GM06990 (cell line): ENCODE measurements around the gene AK1.

ENCODE experiments used
- DNase-seq: peaks from one replicate; pipeline ENCODE4 v3.0.0-alpha.2; 2011; ENCODE audit not compliant: insufficient read length; ENCODE audit errors: extremely low read depth
- H3K27me3 ChIP-seq: replicated peaks from 2 replicates; pipeline ENCODE4 v1.6.0; 2011; ENCODE audit warnings: low read length; ENCODE audit not compliant: control insufficient read depth, insufficient read depth
- H3K36me3 ChIP-seq: 2 replicates; pipeline ENCODE4 v1.5.1; 2011; ENCODE audit warnings: low read length; ENCODE audit not compliant: control insufficient read depth, insufficient read depth
- H3K4me3 ChIP-seq: replicated peaks from 2 replicates; pipeline ENCODE4 v1.5.1; 2011; ENCODE audit warnings: low read depth, mild to moderate bottlenecking, control low read depth, low read length
- CTCF ChIP-seq: IDR thresholded peaks from 2 replicates; pipeline ENCODE4 v1.5.1; 2011; ENCODE audit warnings: low read length, control low read depth, mild to moderate bottlenecking, inconsistent platforms; ENCODE audit not compliant: insufficient read depth, poor library complexity, severe bottlenecking

Gene AK1

GRCh38 chr9:127917603-127918002 is 40.1 kb upstream of the AK1 start:
- DNase-seq: peak; percentile 64
- no peaks in the 10 kb centered on the region for H3K27me3 ChIP-seq
- H3K36me3 ChIP-seq: peaks cover 11% of the 10 kb centered on the region
- H3K4me3 ChIP-seq: peak overlapping the region; percentile 63
- no peak for TF ChIP-seq CTCF

GRCh38 chr9:127916720-127917581 is 39.5 kb upstream of the AK1 start, which contains the start of gene ST6GALNAC4:
Gene ST6GALNAC4 (minus strand): TSS chr9:127917041. CDS start chr9:127916419, 622 bp downstream.
- TF ChIP-seq CTCF: no peak
- Histone ChIP-seq H3K4me3 (peak within 1 kb of the TSS; percentile 98), H3K27me3 (no peaks in the 10 kb centered on the region), H3K36me3 (peaks cover 18% of the 10 kb centered on the region)
- DNase-seq: peak; percentile 92

GRCh38 chr9:127915801-127916719 is 38.6 kb upstream of the AK1 start:
- TF ChIP-seq CTCF: no peak
- H3K27me3 ChIP-seq: no peaks in the 10 kb centered on the region
- H3K36me3 ChIP-seq: peaks cover 20% of the 10 kb centered on the region
- H3K4me3 ChIP-seq: peak overlapping the region; percentile 98
- peak; percentile 78 for DNase-seq

- peaks cover 24% of the 10 kb centered on the region for H3K36me3 ChIP-seq
These were observed 37.9 kb upstream of the AK1 start for GRCh38 chr9:127915325-127915752.

GRCh38 chr9:127913682-127914081 is 36.2 kb upstream of the AK1 start:
- DNase-seq: no peak
- Histone ChIP-seq H3K27me3 (no peaks in the 10 kb centered on the region), H3K36me3 (peaks cover 32% of the 10 kb centered on the region), H3K4me3 (no peak overlapping the region)
- no peak for TF ChIP-seq CTCF

More at GRCh38 chr9:127915325-127915752, 37.9 kb upstream of the AK1 start:
- TF ChIP-seq CTCF: no peak
- peak overlapping the region; percentile 98 for H3K4me3 ChIP-seq
- no peaks in the 10 kb centered on the region for H3K27me3 ChIP-seq
- DNase-seq: no peak
